GM12891 (cell line): Measurements from ENCODE around the gene ZFYVE9.
A peak's percentile ranks its signal among the peaks of the same experiment; 100 is the strongest.

Experiments used
- DNase-seq: peaks from one replicate; pipeline ENCODE4 v3.0.0; 2011; ENCODE audit warnings: low spot score; ENCODE audit not compliant: insufficient read length
- FAIRE-seq: peaks from 2 replicates; lab custom pipeline; 2011; peaks lifted over from hg19 to GRCh38; lab: Jason Lieb, UNC
- PAX5 ChIP-seq: IDR thresholded peaks from 2 replicates; pipeline ENCODE4 v1.6.1; 2011; ENCODE audit warnings: low read length, moderate library complexity, mild to moderate bottlenecking; ENCODE audit not compliant: insufficient read depth, severe bottlenecking
- POLR2A ChIP-seq: IDR thresholded peaks from 2 replicates; pipeline ENCODE4 v1.6.1; 2011; ENCODE audit warnings: low read depth, low read length, control low read depth
- POLR2AphosphoS5 ChIP-seq: IDR thresholded peaks from 2 replicates; pipeline ENCODE4 v1.6.1; 2011; ENCODE audit warnings: low read depth, low read length, control low read depth
- POU2F2 ChIP-seq: IDR thresholded peaks from 2 replicates; pipeline ENCODE4 v1.6.1; 2011; ENCODE audit warnings: low read depth, mild to moderate bottlenecking, control low read depth, low read length, moderate library complexity
- SPI1 ChIP-seq: IDR thresholded peaks from 2 replicates; pipeline ENCODE4 v1.6.1; 2011; ENCODE audit warnings: low read depth, low read length, control low read depth
- TAF1 ChIP-seq: IDR thresholded peaks from 2 replicates; pipeline ENCODE4 v1.6.1; 2011; ENCODE audit warnings: low read depth, low read length, control low read depth

The ZFYVE9 gene

DNA sequence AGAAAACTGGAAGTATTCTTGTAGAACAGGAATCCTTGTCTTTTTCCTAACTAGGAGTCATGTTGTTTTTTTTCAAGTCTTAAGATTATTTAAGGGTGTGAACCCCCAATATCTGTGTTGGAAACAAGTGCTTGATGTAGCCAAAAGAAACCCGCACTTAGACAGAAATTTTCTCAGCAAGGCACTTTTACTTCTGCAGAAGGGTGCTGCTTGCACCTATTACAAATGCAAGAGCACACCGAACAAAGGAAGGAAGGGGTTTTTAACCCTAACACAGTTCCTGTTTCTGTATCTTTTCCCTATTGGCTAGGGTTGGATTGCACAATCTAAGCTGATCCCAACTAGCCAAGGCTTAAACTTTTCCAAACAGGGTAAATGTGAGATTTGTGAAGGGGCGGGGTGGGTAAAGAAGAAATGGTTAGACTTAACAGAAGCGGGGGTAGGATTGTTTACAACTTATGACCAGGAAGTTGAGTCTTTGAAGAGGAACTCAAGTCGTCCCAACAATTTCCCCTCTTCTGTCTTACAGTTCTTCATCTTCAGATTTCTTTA, 75.1 kb downstream of the ZFYVE9 start:
- DNase-seq (no peak), FAIRE-seq (peak; percentile 13)
- TF ChIP-seq SPI1 (no peak), TAF1 (no peak), PAX5 (no peak), POU2F2 (no peak), POLR2AphosphoS5 (no peak), POLR2A (no peak)

GRCh38 chr1:52225174-52225573, 83.3 kb downstream of the ZFYVE9 start:
- DNase-seq (no peak), FAIRE-seq (no peak)
- TF ChIP-seq SPI1 (no peak), POLR2AphosphoS5 (no peak), PAX5 (no peak), POLR2A (no peak), TAF1 (no peak), POU2F2 (no peak)

GRCh38 chr1:52229494-52229893, 87.6 kb downstream of the ZFYVE9 start:
- no peak for DNase-seq
- FAIRE-seq, result no peak
- TF ChIP-seq POLR2A (no peak), POLR2AphosphoS5 (no peak)

DNA sequence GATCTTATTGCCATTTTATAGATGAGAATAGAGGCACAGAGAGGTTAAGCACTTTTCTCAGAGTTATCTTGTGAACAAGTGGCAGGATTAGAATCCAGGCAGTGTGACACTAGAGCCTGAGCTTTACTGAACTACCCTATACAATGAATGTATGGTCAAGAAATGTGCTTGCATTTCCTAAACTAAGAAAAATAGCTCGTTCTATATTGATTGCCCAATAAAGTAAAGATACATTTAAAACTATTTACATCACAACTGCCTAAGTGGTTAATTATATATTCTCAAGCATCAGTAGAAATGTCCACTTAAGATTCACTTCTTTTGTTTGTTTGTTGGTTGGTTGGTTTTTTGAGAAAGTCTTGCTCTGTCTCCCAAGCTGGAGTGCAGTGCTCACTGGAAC, 91.6 kb downstream of the ZFYVE9 start:
- DNase-seq, result no peak
- FAIRE-seq, result no peak
- TF ChIP-seq TAF1, result no peak
- TF ChIP-seq POLR2A, result no peak
- TF ChIP-seq PAX5, result no peak
- no peak for TF ChIP-seq POU2F2
- TF ChIP-seq POLR2AphosphoS5, result no peak
- no peak for TF ChIP-seq SPI1

DNA sequence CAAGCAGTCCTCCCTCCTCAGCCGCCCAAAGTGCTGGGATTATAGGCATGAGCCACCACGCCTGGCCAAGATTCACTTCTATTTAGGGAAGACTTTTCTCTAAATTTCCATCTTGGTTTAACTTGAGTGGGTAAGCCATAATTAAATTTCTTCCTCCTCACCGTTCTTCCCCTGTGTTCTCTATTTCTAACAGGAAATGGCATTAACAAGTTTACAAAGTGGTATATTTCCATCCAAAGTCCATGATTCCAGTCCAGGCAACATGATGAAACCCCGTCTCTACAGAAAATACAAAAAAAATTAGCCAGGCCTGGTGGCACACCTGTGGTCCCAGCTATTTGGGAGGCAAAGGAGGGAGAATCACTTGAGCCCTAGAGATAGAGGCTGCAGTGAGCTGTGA, 92.1 kb downstream of the ZFYVE9 start:
- DNase-seq (no peak), FAIRE-seq (no peak)
- TF ChIP-seq POU2F2 (no peak), POLR2A (no peak), POLR2AphosphoS5 (no peak), SPI1 (no peak), PAX5 (no peak), TAF1 (no peak)

- FAIRE-seq, result no peak
- no peak for DNase-seq
- TF ChIP-seq TAF1 (no peak), SPI1 (no peak), POU2F2 (no peak), POLR2AphosphoS5 (no peak), POLR2A (no peak), PAX5 (no peak)
These were observed 92.8 kb downstream of the ZFYVE9 start for GRCh38 chr1:52234708-52235107.

DNA sequence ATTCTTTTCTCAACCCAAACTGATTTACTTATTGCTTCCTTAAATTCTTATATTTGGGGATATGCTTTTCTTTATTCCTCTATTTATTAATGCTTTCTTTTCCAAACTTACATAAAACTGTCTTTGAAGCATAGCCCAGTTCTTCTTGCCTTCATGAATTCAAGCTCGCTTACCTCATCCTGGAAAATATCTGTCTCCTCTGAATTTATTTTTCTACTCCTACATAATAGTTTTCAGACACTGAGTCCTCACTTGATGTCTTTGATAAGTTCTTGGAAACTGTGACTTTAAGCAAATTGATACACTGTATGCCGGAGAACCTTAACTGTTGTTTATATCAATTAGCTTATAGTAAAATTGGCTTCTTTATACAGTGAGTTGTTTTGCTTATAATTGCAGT, 93.8 kb downstream of the ZFYVE9 start:
- DNase-seq, result no peak
- no peak for FAIRE-seq
- no peak for TF ChIP-seq SPI1
- TF ChIP-seq PAX5, result no peak

DNA sequence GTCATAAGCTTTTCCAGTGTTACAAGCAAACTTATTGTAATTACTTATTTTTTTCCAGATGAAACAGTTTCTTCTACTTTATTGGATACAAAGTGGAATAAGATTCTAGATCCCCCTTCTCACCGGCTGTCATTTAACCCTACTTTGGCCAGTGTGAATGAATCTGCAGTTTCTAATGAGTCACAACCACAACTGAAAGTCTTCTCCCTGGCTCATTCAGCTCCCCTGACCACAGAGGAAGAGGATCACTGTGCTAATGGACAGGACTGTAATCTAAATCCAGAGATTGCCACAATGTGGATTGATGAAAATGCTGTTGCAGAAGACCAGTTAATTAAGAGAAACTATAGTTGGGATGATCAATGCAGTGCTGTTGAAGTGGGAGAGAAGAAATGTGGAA, 95.5 kb downstream of the ZFYVE9 start:
- no peak for FAIRE-seq
- TF ChIP-seq POLR2AphosphoS5 (no peak), PAX5 (no peak), SPI1 (no peak), TAF1 (no peak), POLR2A (no peak), POU2F2 (no peak)
- DNase-seq, result no peak

- DNase-seq, result no peak
- peak; percentile 59 for FAIRE-seq
These were observed 96.6 kb downstream of the ZFYVE9 start for GRCh38 chr1:52238474-52238873.

More at GRCh38 chr1:52238474-52238873, 96.6 kb downstream of the ZFYVE9 start:
- TF ChIP-seq POLR2A, result no peak
- no peak for TF ChIP-seq SPI1
- TF ChIP-seq POLR2AphosphoS5, result no peak
- TF ChIP-seq POU2F2, result no peak
- no peak for TF ChIP-seq TAF1
- TF ChIP-seq PAX5, result no peak
